IPS-18c (cell line): ENCODE measurements around the gene F5.
"Not testable (repeated sequence)": the region's sequence is repeated elsewhere in the genome, so short reads cannot be mapped to it uniquely, and the experiment has no call there.

Experiments used
- H3K4me3 ChIP-seq: 2 replicates; pipeline ENCODE4 v1.7.0; 2013; ENCODE audit warnings: low read depth, mild to moderate bottlenecking, low read length, moderate library complexity; ENCODE audit not compliant: insufficient read depth
- H3K9me3 ChIP-seq: one replicate; pipeline ENCODE4 v1.6.1; 2013; ENCODE audit warnings: mild to moderate bottlenecking, low read length, moderate library complexity; ENCODE audit not compliant: control insufficient read depth, insufficient read depth

The F5 gene

GRCh38 chr1:169527451-169528214 lies 58.6 kb downstream of the F5 start:
- Histone ChIP-seq H3K9me3 (no peaks in the 10 kb centered on the region), H3K4me3 (no peak overlapping the region)

- no peak overlapping the region for H3K4me3 ChIP-seq
- no peaks in the 10 kb centered on the region for H3K9me3 ChIP-seq
Observed at GRCh38 chr1:169527001-169527400, 59.3 kb downstream of the F5 start.

- Histone ChIP-seq H3K4me3 (no peak overlapping the region), H3K9me3 (no peaks in the 10 kb centered on the region)
Observed at GRCh38 chr1:169526120-169526832, 60.0 kb downstream of the F5 start.

GRCh38 chr1:169525391-169525790 lies 60.9 kb downstream of the F5 start:
- H3K9me3 ChIP-seq: no peaks in the 10 kb centered on the region
- H3K4me3 ChIP-seq: no peak overlapping the region

GRCh38 chr1:169523904-169524303 lies 62.4 kb downstream of the F5 start:
- Histone ChIP-seq H3K4me3 (no peak overlapping the region), H3K9me3 (no peaks in the 10 kb centered on the region)

- H3K4me3 ChIP-seq: no peak overlapping the region
- no peaks in the 10 kb centered on the region for H3K9me3 ChIP-seq
Observed at GRCh38 chr1:169521226-169521625, 65.1 kb downstream of the F5 start.

- no peaks in the 10 kb centered on the region for H3K9me3 ChIP-seq
- H3K4me3 ChIP-seq: no peak overlapping the region
Observed at GRCh38 chr1:169517558-169518186, 68.6 kb downstream of the F5 start.

- Histone ChIP-seq H3K4me3 (no peak overlapping the region), H3K9me3 (no peaks in the 10 kb centered on the region)
Observed at GRCh38 chr1:169515641-169516040, 70.6 kb downstream of the F5 start.

GRCh38 chr1:169514566-169515270 lies 71.6 kb downstream of the F5 start:
- H3K9me3 ChIP-seq: no peaks in the 10 kb centered on the region
- H3K4me3 ChIP-seq: no peak overlapping the region

- H3K9me3 ChIP-seq: no peaks in the 10 kb centered on the region
Observed at GRCh38 chr1:169513208-169513607, 73.1 kb downstream of the F5 start.

GRCh38 chr1:169511316-169512005 lies 74.8 kb downstream of the F5 start:
- no peak overlapping the region for H3K4me3 ChIP-seq

More at GRCh38 chr1:169513208-169513607, 73.1 kb downstream of the F5 start:
- no peak overlapping the region for H3K4me3 ChIP-seq

GRCh38 chr1:169510060-169510459 lies 76.2 kb downstream of the F5 start:
- Histone ChIP-seq H3K9me3 (no peaks in the 10 kb centered on the region), H3K4me3 (no peak overlapping the region)

More at GRCh38 chr1:169511316-169512005, 74.8 kb downstream of the F5 start:
- H3K9me3 ChIP-seq: no peaks in the 10 kb centered on the region

GRCh38 chr1:169509354-169509753 lies 76.9 kb downstream of the F5 start:
- Histone ChIP-seq H3K9me3 (no peaks in the 10 kb centered on the region), H3K4me3 (no peak overlapping the region)

GRCh38 chr1:169508432-169509338 lies 77.6 kb downstream of the F5 start:
- Histone ChIP-seq H3K9me3 (no peaks in the 10 kb centered on the region), H3K4me3 (no peak overlapping the region)

GRCh38 chr1:169507413-169507812 lies 78.9 kb downstream of the F5 start:
- no peak overlapping the region for H3K4me3 ChIP-seq

GRCh38 chr1:169503601-169504000 lies 82.7 kb downstream of the F5 start:
- not testable (repeated sequence) for H3K4me3 ChIP-seq, H3K9me3 ChIP-seq

More at GRCh38 chr1:169507413-169507812, 78.9 kb downstream of the F5 start:
- H3K9me3 ChIP-seq: no peaks in the 10 kb centered on the region
